H1 (cell line): ENCODE results near the gene TRAPPC2. TPM values are rescaled to one million over a fixed set of nuclear protein-coding genes. Genes with fewer than 3 reads are reported as not detected.

Experiments used
- CTCF ChIA-PET: fragments of 300-600 bp; sonication (Branson Sonifier 250); formaldehyde crosslinking; loops from one replicate; lab custom pipeline; 2021; ENCODE audit not compliant: partially characterized antibody; lab: Charles Lee
- POLR2A ChIA-PET: fragments of 300-600 bp; sonication (Branson Sonifier 250); formaldehyde crosslinking; loops from one replicate; lab custom pipeline; 2021; ENCODE audit warnings: inconsistent platforms; ENCODE audit not compliant: partially characterized antibody; lab: Charles Lee
- DNase-seq, 2 experiments: peaks; one replicate each; pipeline versions ENCODE4 v3.0.0 to v3.0.0-alpha.2; 2010 to 2022; ENCODE audit warnings: low spot score in 2 of 2, low read depth in 1 of 2, mixed read lengths in 1 of 2
- FAIRE-seq: peaks from 2 replicates; lab custom pipeline; 2011; peaks lifted over from hg19 to GRCh38; lab: Jason Lieb, UNC
- H2AFZ ChIP-seq: 2 replicates; pipeline ENCODE4 v1.8.1; 2012; ENCODE audit warnings: low read length, inconsistent platforms
- H2AK5ac ChIP-seq: 2 replicates; pipeline ENCODE4 v1.6.1; 2013; ENCODE audit warnings: low read depth, low read length
- H2BK120ac ChIP-seq: replicated peaks from 2 replicates; pipeline ENCODE3; 2013; ENCODE audit warnings: low read depth, low read length, inconsistent platforms
- H2BK12ac ChIP-seq: 2 replicates; pipeline ENCODE4 v1.6.1; 2013; ENCODE audit warnings: low read depth, low read length
- H2BK15ac ChIP-seq: 2 replicates; pipeline ENCODE4 v1.6.1; 2013; ENCODE audit warnings: low read length
- H2BK20ac ChIP-seq: 2 replicates; pipeline ENCODE4 v1.6.1; 2013; ENCODE audit warnings: low read length
- H2BK5ac ChIP-seq: 2 replicates; pipeline ENCODE4 v1.6.1; 2013; ENCODE audit warnings: low read depth, low read length
- H3K14ac ChIP-seq: 2 replicates; pipeline ENCODE4 v1.6.1; 2013; ENCODE audit warnings: inconsistent platforms; ENCODE audit not compliant: insufficient read length
- H3K18ac ChIP-seq: 2 replicates; pipeline ENCODE4 v1.6.1; 2013; ENCODE audit warnings: low read length; ENCODE audit errors: extremely low read depth
- H3K23ac ChIP-seq: 2 replicates; pipeline ENCODE4 v1.6.1; 2013; ENCODE audit warnings: inconsistent platforms; ENCODE audit not compliant: insufficient read length
- H3K23me2 ChIP-seq: 2 replicates; pipeline ENCODE4 v1.6.1; 2013; ENCODE audit warnings: low read depth, low read length
- H3K27ac ChIP-seq: 2 replicates; pipeline ENCODE4 v1.6.1; 2011; ENCODE audit warnings: low read depth, low read length, inconsistent platforms
- H3K27me3 ChIP-seq, 4 experiments: replicated peaks in 1 of 4; 1 replicate in 1 of 4; 2 replicates in 3 of 4; pipeline versions ENCODE4 v1.6.1 to v1.8.1; 2011 to 2013; ENCODE audit warnings: low read length in 3 of 4, mild to moderate bottlenecking in 3 of 4, inconsistent platforms in 2 of 4, mixed read lengths in 2 of 4, moderate library complexity in 1 of 4; ENCODE audit not compliant: control insufficient read depth in 3 of 4, insufficient read depth in 3 of 4; ENCODE audit errors: extremely low read depth in 1 of 4
- H3K36me3 ChIP-seq, 4 experiments: 2 replicates each; pipeline versions ENCODE4 v1.6.1 to v1.8.1; 2011 to 2013; ENCODE audit warnings: mild to moderate bottlenecking in 4 of 4, low read length in 3 of 4, moderate library complexity in 2 of 4, control low read depth in 1 of 4, inconsistent platforms in 1 of 4; ENCODE audit not compliant: insufficient read depth in 4 of 4, control insufficient read depth in 2 of 4
- H3K4ac ChIP-seq: replicated peaks from 2 replicates; pipeline ENCODE3; 2013; ENCODE audit warnings: low read length, low read depth, mixed read lengths, inconsistent platforms; ENCODE audit not compliant: insufficient read length
- H3K4me1 ChIP-seq, 4 experiments: replicated peaks in 1 of 4; 1 replicate in 1 of 4; 2 replicates in 3 of 4; pipeline versions ENCODE4 v1.6.1 to v1.8.1; 2011 to 2013; ENCODE audit warnings: low read length in 3 of 4, inconsistent platforms in 2 of 4, mixed read lengths in 1 of 4; ENCODE audit not compliant: insufficient read depth in 4 of 4, control insufficient read depth in 3 of 4
- H3K4me2 ChIP-seq, 2 experiments: 2 replicates each; pipeline versions ENCODE4 v1.6.1 to v1.8.1; 2011 to 2013; ENCODE audit warnings: low read depth in 2 of 2, low read length in 2 of 2, control low read depth in 1 of 2, inconsistent platforms in 1 of 2, mild to moderate bottlenecking in 1 of 2; ENCODE audit not compliant: insufficient read depth in 1 of 2
- H3K4me3 ChIP-seq, 4 experiments: fragments of 200-600, 300-600 bp in 1 of 4; sonication (generic), shearing (Covaris generic), sonication (Bioruptor Twin) in 1 of 4; 2 replicates each; pipeline versions ENCODE4 v1.5.1 to v1.8.1; 2011 to 2016; ENCODE audit warnings: low read length in 4 of 4, low read depth in 3 of 4, control low read depth in 2 of 4, inconsistent platforms in 2 of 4, mild to moderate bottlenecking in 2 of 4, mixed read lengths in 1 of 4, moderate library complexity in 1 of 4; ENCODE audit not compliant: insufficient read depth in 2 of 4; ENCODE audit errors: extremely low read depth in 1 of 4
- H3K56ac ChIP-seq: replicated peaks from 2 replicates; pipeline ENCODE3; 2013; ENCODE audit warnings: low read depth, mild to moderate bottlenecking, mixed read lengths, low read length, inconsistent platforms; ENCODE audit not compliant: insufficient read length
- H3K79me1 ChIP-seq: 2 replicates; pipeline ENCODE4 v1.6.1; 2013; ENCODE audit warnings: low read depth, low read length, control low read depth
- H3K79me2 ChIP-seq, 2 experiments: 2 replicates each; pipeline versions ENCODE4 v1.6.1 to v1.8.1; 2012 to 2013; ENCODE audit warnings: low read length in 2 of 2, mild to moderate bottlenecking in 2 of 2, inconsistent platforms in 1 of 2; ENCODE audit not compliant: insufficient read depth in 2 of 2, control insufficient read depth in 1 of 2
- H3K9ac ChIP-seq, 4 experiments: replicated peaks in 1 of 4; 1 replicate in 1 of 4; 2 replicates in 3 of 4; pipeline versions ENCODE4 v1.6.1 to v1.8.1; 2011 to 2013; ENCODE audit warnings: low read depth in 3 of 4, low read length in 3 of 4, control low read depth in 2 of 4, mild to moderate bottlenecking in 2 of 4, moderate library complexity in 2 of 4, inconsistent platforms in 1 of 4; ENCODE audit errors: extremely low read depth in 1 of 4
- H3K9me3 ChIP-seq, 2 experiments: 2 replicates each; pipeline versions ENCODE4 v1.6.1 to v1.8.1; 2012 to 2013; ENCODE audit warnings: mild to moderate bottlenecking in 2 of 2, moderate library complexity in 2 of 2, control low read depth in 1 of 2, inconsistent platforms in 1 of 2, low read depth in 1 of 2, low read length in 1 of 2, mixed read lengths in 1 of 2; ENCODE audit not compliant: insufficient read depth in 2 of 2
- H4K20me1 ChIP-seq, 2 experiments: replicated peaks in 1 of 2; 2 replicates each; pipeline versions ENCODE3 to v1.8.1; 2011 to 2013; ENCODE audit warnings: inconsistent platforms in 2 of 2, low read length in 2 of 2, mild to moderate bottlenecking in 1 of 2; ENCODE audit not compliant: insufficient read depth in 2 of 2, control insufficient read depth in 1 of 2
- H4K5ac ChIP-seq: 2 replicates; pipeline ENCODE4 v1.6.1; 2013; ENCODE audit warnings: low read length, low read depth, mixed read lengths, inconsistent platforms; ENCODE audit not compliant: insufficient read length
- H4K8ac ChIP-seq: 2 replicates; pipeline ENCODE4 v1.8.0; 2013; ENCODE audit warnings: mild to moderate bottlenecking, moderate library complexity, low read length, inconsistent platforms; ENCODE audit not compliant: insufficient read depth; ENCODE audit errors: extremely low read depth
- H4K91ac ChIP-seq: replicated peaks from 2 replicates; pipeline ENCODE3; 2013; ENCODE audit warnings: low read length, mixed read lengths, inconsistent platforms; ENCODE audit not compliant: insufficient read length
- CTBP2 ChIP-seq: IDR thresholded peaks from 2 replicates; pipeline ENCODE4 v1.7.0; 2011; ENCODE audit warnings: borderline replicate concordance, mild to moderate bottlenecking, moderate library complexity, mixed read lengths, low read length; ENCODE audit not compliant: insufficient read depth, insufficient read length
- E2F6 ChIP-seq: IDR thresholded peaks from 2 replicates; pipeline ENCODE4 v1.6.1; 2012; ENCODE audit warnings: inconsistent platforms
- EZH2 ChIP-seq: fragments of 200-600 bp; sonication (generic); IDR thresholded peaks from 2 replicates; pipeline ENCODE4 v1.7.1; 2012; ENCODE audit warnings: low read depth, mild to moderate bottlenecking, moderate library complexity, low read length, inconsistent platforms; ENCODE audit not compliant: severe bottlenecking
- JUND ChIP-seq: IDR thresholded peaks from 2 replicates; pipeline ENCODE4 v1.6.1; 2011; ENCODE audit warnings: mild to moderate bottlenecking, improper control_type of control experiment, low read length
- NANOG ChIP-seq: IDR thresholded peaks from 2 replicates; pipeline ENCODE4 v1.6.1; 2011; ENCODE audit warnings: low read length, low read depth, mild to moderate bottlenecking, inconsistent platforms; ENCODE audit not compliant: insufficient read depth, poor library complexity, severe bottlenecking
- SIX5 ChIP-seq: IDR thresholded peaks from 2 replicates; pipeline ENCODE4 v1.6.1; 2011; ENCODE audit warnings: mild to moderate bottlenecking, low read depth, low read length
- SP2 ChIP-seq: IDR thresholded peaks from 2 replicates; pipeline ENCODE4 v1.6.1; 2012; ENCODE audit warnings: mild to moderate bottlenecking, low read length, inconsistent platforms
- SRF ChIP-seq: IDR thresholded peaks from 2 replicates; pipeline ENCODE4 v1.6.1; 2011; ENCODE audit warnings: mild to moderate bottlenecking, low read depth, low read length, moderate library complexity
- SUZ12 ChIP-seq: fragments of 200-600 bp; sonication (generic); IDR thresholded peaks from 2 replicates; pipeline ENCODE4 v1.6.1; 2012; ENCODE audit warnings: mild to moderate bottlenecking, inconsistent platforms, low read length, moderate library complexity, mixed read lengths
- TBP ChIP-seq: IDR thresholded peaks from 2 replicates; pipeline ENCODE4 v1.6.1; 2011; ENCODE audit warnings: low read depth, low read length, improper control_type of control experiment
- USF2 ChIP-seq: IDR thresholded peaks from 2 replicates; pipeline ENCODE4 v1.6.1; 2011; ENCODE audit warnings: low read length, improper control_type of control experiment
- ZNF274 ChIP-seq: IDR thresholded peaks from 2 replicates; pipeline ENCODE4 v1.7.0; 2012; ENCODE audit warnings: low read length, borderline replicate concordance; ENCODE audit errors: extremely low read depth
- WGBS, 2 experiments: shearing (Covaris generic) in 1 of 2; methylation state at CpG; one replicate each; pipeline versions ENCODE4 v1.1.6 to v1.1.7; 2013 to 2015; ENCODE audit warnings: low lambda C conversion rate in 2 of 2, mixed read lengths in 2 of 2, inconsistent platforms in 1 of 2, low coverage in 1 of 2, missing lambda C conversion rate in 1 of 2; ENCODE audit not compliant: insufficient replicate concordance in 2 of 2, insufficient coverage in 1 of 2, insufficient read length in 1 of 2; ENCODE audit errors: extremely low coverage in 1 of 2, missing lambda C conversion rate in 1 of 2; 5-methylcytosine and 5-hydroxymethylcytosine counted together
- polyA plus RNA-seq, 7 experiments: library from polyadenylated mRNA; depleted of rRNA in 3 of 7; stranded (reverse) in 5 of 7; unstranded in 2 of 7; fragments of >200 nt in 5 of 7; fragments of 200-250 nt in 2 of 7; gene quantifications; 1 replicate in 5 of 7; 2 replicates in 1 of 7; 4 replicates in 1 of 7; pipeline versions ENCODE4 v1.2.1 to v1.2.3, GENCODE V29; 2011 to 2013; ENCODE audit warnings: missing spikeins in 2 of 7, mixed read lengths in 2 of 7
- total RNA-seq: library from RNA; stranded (reverse); fragmentation: NEBNext Ultra II Directional; extraction: Animal tissue kit (Norgen Biotek cat#: 25700); gene quantifications from 2 replicates; pipeline ENCODE4 v1.2.1, GENCODE V29; 2021

The TRAPPC2 gene
- total and polyA plus RNA-seq, 2 of the 8 experiments (the other 6 are each of a cell fraction or from before 2014, with no cell fraction given), result 6.7 to 10.8 TPM

- Histone ChIP-seq H3K23ac (no peak overlapping the region), H2BK15ac (no peak overlapping the region), H3K79me2 (no peaks in the 10 kb centered on the region), H2AFZ (no peak overlapping the region), H3K4ac (no peak overlapping the region), H4K91ac (no peak overlapping the region), H3K27me3 (no peaks in the 10 kb centered on the region), H2BK12ac (no peak overlapping the region), H4K5ac (no peak overlapping the region), H3K23me2 (no peaks in the 10 kb centered on the region), H3K27ac (no peak overlapping the region), H3K9ac (no peak overlapping the region), H3K18ac (no peak overlapping the region), H2BK5ac (no peak overlapping the region), H3K4me2 (no peak overlapping the region), H3K9me3 (no peaks in the 10 kb centered on the region), H2BK120ac (no peak overlapping the region), H3K36me3 (peaks cover 2 to 43% (median 7%) of the 10 kb centered on the region in 4 experiments; a peak in 6 of 8 replicates), H4K8ac (no peak overlapping the region), H2BK20ac (no peak overlapping the region), H2AK5ac (no peak overlapping the region), H3K4me1 (peaks cover 0 to 4% (median 0%) of the 10 kb centered on the region in 4 experiments; a peak in 1 of 7 replicates), H3K4me3 (no peak overlapping the region), H4K20me1 (no peaks in the 10 kb centered on the region), H3K14ac (no peak overlapping the region), H3K79me1 (no peaks in the 10 kb centered on the region), H3K56ac (no peak overlapping the region)
- WGBS, 2 experiments, result 84% methylated on average over 6 of the region's 6 CpGs; no CpG with 5 or more reads in 1 of the 2 experiments
- CTCF ChIA-PET, result interaction anchor here (4.7 kb wide), 1 partner anchor 8 kb away, joined by 17 read pairs; no protein-coding TSS in a partner anchor
- POLR2A ChIA-PET, result interaction anchor here (0.6 to 1.5 kb wide), 3 partner anchors 8 to 44 kb away, joined by 3 read pairs; no protein-coding TSS in a partner anchor
- FAIRE-seq, result no peak
- no peak for DNase-seq
- TF ChIP-seq ZNF274 (no peak), CTBP2 (no peak), JUND (no peak), SUZ12 (no peak), EZH2 (no peak), E2F6 (no peak), SP2 (no peak), NANOG (no peak), SIX5 (no peak), USF2 (no peak), TBP (no peak), SRF (no peak)
These were observed 7.3 kb upstream of the TRAPPC2 start for GRCh38 chrX:13741695-13742094.
